ENCODE results near the gene CEP72. TPM values are rescaled to one million over a fixed set of nuclear protein-coding genes. Genes with fewer than 3 reads are reported as not detected.

Gene CEP72
- total RNA-seq, 2 experiments from 2014 or later: 24.1 to 24.2 TPM

DNA sequence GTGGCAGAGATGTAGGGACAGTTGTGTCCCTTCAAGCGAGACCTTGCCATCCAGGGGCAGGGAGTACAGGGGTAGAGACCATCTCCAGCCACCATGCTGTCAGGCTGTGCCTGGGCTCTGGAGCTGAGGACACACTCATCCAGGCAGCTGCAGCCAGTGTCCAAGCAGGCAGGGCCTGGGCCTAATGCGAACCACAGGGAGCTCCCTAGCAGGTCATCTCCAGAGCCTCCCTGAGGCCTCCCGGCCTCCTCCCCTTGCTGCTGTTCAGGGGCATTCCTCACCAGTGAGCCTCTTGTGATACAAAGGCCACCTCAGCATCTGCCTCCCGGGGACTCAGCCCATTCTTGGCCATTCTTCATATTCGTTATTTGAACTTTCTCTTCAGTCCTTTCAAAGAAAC is 46.0 kb downstream of the CEP72 start:
- no peaks in the 10 kb centered on the region for H3K9me3 Mint-ChIP-seq
- DNase-seq: no peak

DNA sequence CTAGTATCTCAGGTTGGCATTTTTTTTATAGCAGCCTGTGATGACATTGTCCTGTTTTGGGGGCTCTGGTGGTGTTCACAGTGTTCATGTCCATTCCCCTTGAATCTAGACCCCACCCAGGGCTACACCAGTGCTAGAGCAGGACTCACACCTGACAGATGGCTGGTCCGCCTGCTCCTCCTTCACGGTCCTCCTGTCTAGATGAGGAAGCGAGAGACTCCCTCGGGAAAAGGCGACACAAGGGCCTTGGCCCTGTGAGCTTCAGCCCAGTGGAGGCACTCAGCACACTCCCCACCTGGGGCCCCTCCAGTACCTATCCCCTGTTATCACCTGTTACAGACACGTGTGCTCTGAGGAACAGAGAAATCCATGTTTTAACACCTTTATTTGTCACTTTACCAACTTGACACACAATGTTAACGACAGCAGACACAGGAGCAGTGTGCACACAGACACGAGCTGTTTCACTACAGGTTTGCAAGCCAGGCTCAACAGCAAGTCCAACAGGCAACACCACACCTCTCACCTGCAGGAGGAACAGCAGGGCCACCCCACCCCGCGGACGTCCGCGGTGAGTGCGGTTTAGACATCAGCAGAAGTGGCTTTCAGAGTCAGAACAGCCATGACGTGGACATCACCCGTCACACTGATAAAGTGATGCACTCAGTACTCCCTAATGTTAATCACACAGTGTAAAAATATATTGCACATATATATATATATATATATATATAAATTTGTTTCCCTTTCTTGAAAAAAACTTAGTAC is 47.5 kb downstream of the CEP72 start:
- no peaks in the 10 kb centered on the region for H3K27me3 Mint-ChIP-seq
- CTCF ChIA-PET: no interaction called here
- H3K36me3 Mint-ChIP-seq (ENCODE audit: low read depth): peaks cover 46% of the 10 kb centered on the region
- no peaks in the 10 kb centered on the region for H3K4me1 Mint-ChIP-seq
- POLR2A ChIA-PET: no interaction called here
- H3K27ac Mint-ChIP-seq: no peak overlapping the region
- DNase-seq: no peak
- H3K9me3 Mint-ChIP-seq: no peaks in the 10 kb centered on the region
- H3K4me3 Mint-ChIP-seq: no peak overlapping the region

More for the DNA sequence above, 46.0 kb downstream of the CEP72 start:
- H3K36me3 Mint-ChIP-seq (ENCODE audit: low read depth): peaks cover 42% of the 10 kb centered on the region
- H3K27me3 Mint-ChIP-seq: no peaks in the 10 kb centered on the region
- no peak overlapping the region for H3K4me3 Mint-ChIP-seq
- ChIA-PET CTCF (no interaction called here), POLR2A (no interaction called here)
- H3K27ac Mint-ChIP-seq: no peak overlapping the region
- H3K4me1 Mint-ChIP-seq: no peaks in the 10 kb centered on the region

DNA sequence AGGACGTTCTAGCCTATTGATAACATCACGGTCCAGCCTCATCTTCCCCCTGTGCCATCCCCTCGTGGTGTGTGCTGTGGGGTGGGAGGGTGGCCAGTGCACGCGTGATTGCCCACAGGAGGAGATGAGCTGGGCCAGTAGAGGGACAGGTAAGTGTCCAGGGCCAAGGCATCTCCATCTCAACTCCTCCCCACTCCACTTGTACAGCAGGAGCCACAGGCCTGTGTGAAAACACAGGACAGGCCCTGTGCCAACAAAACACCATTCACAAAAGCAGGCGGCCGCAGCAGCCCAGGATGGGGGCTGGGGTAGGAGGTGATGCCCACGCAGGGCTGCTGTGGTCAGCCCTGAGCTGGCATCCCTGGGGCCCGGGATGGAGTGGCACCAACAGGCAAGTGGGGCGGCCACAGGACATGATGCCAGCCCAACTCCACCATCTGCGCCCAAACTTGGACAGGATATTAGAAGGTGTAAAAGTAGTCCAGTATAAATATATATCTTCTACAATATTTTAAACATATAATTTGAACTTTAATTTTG is 48.4 kb downstream of the CEP72 start:
- Mint-ChIP-seq H3K36me3 (ENCODE audit: low read depth) (peaks cover 45% of the 10 kb centered on the region), H3K4me3 (no peak overlapping the region), H3K9me3 (no peaks in the 10 kb centered on the region), H3K27ac (no peak overlapping the region), H3K4me1 (no peaks in the 10 kb centered on the region), H3K27me3 (no peaks in the 10 kb centered on the region)
- ChIA-PET CTCF (no interaction called here), POLR2A (no interaction called here)
- no peak for DNase-seq

DNA sequence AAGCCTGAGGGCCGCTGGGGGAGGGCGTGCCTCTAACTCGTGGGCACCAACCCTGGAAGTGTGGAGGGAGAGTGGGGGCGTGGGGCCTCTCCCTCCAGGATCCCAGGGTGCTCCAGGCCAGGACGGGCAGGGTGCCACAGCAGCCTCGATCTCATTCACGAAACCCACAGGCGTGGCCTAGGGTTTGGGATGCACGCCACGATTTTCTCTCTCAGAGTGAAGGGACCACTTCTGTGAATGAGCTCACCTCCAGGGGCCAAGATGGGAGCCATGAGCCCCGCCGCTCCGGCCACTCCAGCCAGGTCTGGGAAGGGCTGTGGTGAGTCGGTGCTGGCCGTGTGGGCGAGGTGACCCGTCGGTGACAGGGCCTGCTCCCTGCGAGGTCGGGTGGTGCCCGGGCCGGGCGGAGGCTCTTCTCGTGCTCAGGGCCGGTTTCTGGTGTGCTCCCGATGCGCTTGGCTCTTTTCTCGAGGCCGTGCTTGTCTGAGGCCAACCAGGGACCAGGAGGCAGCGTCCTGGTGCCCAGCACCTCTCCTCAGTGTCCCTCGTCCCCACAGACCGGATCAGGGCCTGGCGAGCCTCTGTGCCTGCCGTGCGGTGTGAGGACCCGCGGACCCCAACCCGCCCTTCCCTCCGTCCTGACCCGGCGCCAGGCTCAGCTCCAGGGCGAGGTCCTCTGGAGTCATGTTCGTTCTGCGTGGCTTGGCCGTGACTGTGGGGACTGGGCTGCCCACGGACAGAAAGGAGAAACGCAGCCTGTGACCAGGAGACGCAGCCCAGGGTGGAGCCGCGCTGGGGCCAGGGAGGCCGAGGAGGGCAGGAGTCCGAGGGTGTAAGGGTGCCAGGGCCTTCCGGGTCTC is 50.0 kb downstream of the CEP72 start:
- Mint-ChIP-seq H3K4me3 (no peak overlapping the region), H3K36me3 (ENCODE audit: low read depth) (peaks cover 35% of the 10 kb centered on the region), H3K9me3 (no peaks in the 10 kb centered on the region), H3K4me1 (no peaks in the 10 kb centered on the region), H3K27ac (no peak overlapping the region), H3K27me3 (no peaks in the 10 kb centered on the region)
- POLR2A ChIA-PET: no interaction called here
- no peak for DNase-seq
- CTCF ChIA-PET: no interaction called here

DNA sequence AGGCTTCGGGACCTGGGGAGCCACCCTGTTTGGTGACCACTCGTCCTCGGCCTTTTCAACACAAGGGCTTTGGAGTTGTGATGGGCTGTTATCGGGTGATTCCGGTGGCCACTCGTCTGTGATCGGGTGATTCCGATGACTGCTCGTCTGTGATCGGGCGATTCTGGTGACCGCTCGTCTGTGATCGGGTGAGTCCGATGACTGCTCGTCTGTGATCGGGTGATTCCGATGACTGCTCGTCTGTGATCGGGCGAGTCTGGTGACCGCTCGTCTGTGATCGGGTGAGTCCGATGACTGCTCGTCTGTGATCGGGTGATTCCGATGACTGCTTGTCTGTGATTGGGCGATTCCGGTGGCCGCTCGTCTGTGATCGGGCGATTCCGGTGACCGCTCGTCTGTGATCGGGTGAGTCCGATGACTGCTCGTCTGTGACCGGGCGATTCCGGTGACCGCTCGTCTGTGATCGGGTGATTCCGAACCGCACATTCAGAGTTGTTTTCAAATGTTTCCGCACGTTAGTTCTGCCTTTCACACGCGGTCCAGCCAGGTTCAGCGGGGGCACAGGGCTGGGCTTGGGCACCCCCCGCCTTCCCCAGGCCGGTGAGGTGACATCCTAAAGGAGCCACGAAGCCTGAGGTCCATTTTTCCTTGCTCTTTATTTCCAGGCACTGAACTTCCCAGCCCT is 50.8 kb downstream of the CEP72 start:
- Mint-ChIP-seq H3K4me1 (no peaks in the 10 kb centered on the region), H3K36me3 (ENCODE audit: low read depth) (peaks cover 35% of the 10 kb centered on the region), H3K4me3 (no peak overlapping the region), H3K27ac (no peak overlapping the region), H3K9me3 (no peaks in the 10 kb centered on the region), H3K27me3 (no peaks in the 10 kb centered on the region)
- DNase-seq: no peak
- ChIA-PET POLR2A (no interaction called here), CTCF (no interaction called here)

DNA sequence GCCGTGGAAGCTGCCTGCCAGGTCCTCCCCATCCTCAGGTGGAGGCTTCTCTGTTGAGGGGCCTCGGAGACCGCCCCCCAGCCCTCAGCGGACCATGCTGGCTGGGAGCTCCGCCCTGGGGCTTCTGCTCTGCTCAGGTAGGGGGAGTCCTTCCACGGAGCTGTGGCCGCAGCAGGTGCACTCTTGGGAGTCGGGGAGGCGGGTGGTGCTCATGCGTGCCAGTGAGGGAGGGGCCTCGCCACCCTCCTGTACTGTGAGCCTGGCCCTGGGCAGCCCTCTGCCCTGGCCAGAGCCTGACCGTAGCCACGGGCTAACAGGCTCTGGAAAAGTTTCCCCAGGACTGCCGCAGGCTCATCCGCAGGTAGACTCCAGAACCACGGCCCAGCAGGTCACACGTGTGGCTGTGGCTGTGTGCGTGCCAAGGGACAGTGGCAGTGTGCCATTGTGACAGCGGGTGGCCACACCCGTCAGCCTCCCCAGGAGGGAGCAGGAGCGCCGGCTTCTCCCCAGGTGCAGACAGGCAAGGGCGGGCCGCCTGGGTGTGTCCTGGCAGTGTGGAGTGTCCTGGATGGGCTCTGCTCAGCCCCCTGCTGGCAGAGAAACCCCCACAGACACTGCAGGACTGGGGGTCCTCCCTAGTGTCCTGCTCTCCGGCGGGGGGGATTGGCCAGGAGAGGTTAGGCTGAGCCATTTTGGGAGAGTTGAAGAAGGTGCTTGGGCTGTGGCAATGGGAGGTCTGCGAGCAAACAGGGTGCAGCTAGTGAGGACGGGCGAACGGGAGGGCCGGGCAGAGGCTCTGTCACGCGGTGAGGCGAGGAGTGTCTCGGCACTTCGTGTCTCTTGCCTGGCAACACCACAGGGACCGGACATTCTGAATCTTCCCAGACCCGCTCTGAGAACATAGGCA is 51.5 kb downstream of the CEP72 start:
- H3K27me3 Mint-ChIP-seq: no peaks in the 10 kb centered on the region
- H3K9me3 Mint-ChIP-seq: no peaks in the 10 kb centered on the region
- H3K36me3 Mint-ChIP-seq (ENCODE audit: low read depth): peaks cover 31% of the 10 kb centered on the region
- POLR2A ChIA-PET: no interaction called here
- no peak overlapping the region for H3K4me3 Mint-ChIP-seq
- no peaks in the 10 kb centered on the region for H3K4me1 Mint-ChIP-seq
- CTCF ChIA-PET: no interaction called here
- DNase-seq: no peak
- H3K27ac Mint-ChIP-seq: no peak overlapping the region

DNA sequence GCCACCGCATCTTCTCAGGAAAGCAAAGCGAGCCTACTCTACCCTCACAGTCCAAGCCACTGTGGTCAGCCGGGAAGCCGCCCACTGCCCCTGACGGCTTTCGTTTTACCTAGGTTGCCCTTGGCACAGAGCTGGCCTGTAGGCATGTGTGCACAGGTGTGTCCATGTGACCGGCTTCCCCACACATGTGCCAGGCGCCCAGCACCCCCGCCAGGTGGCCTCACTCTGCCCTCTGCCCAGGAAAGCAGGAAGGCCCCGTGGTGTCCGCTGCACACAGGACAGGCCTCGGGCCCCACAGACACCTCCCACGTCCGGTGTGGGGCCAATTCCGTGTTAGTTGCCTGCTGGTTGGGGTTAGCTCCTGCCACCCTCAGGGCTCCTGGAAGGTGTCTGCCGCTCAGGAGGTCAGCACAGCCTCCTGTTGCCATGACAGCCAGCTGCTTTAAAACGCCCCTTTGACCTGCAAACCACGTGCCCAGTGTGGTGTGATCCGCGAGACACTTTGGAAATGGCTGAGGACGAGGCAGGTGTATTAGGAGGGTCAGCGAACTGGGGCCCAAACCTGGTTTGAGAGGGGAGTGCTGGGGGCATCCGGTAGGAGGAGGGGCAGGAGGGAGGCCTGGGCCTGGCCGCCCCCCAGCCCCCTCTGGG is 52.3 kb downstream of the CEP72 start:
- Mint-ChIP-seq H3K4me1 (no peaks in the 10 kb centered on the region), H3K36me3 (ENCODE audit: low read depth) (peaks cover 24% of the 10 kb centered on the region), H3K9me3 (no peaks in the 10 kb centered on the region), H3K27ac (no peak overlapping the region), H3K27me3 (no peaks in the 10 kb centered on the region), H3K4me3 (no peak overlapping the region)
- ChIA-PET CTCF (no interaction called here), POLR2A (no interaction called here)
- no peak for DNase-seq

DNA sequence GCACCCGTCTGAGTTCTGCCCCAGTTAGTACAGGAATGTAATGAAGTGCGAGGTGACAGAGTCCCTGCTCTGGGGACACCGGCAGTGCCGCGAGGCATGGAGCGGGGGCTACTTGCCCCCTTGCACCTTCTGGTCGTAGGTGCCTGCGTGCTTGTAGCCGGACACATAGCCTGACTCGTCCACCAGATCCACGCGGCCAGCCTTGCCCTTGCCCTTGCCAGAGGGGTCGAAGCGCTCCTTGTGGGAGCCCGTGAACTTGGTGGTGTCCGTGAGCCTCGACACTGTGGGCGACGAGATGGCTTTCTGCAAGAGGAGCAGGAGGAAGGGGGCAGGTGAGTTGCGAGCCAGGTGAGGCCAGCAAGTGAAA is 52.8 kb downstream of the CEP72 start:
- no peak overlapping the region for H3K4me3 Mint-ChIP-seq
- peaks cover 20% of the 10 kb centered on the region for H3K36me3 Mint-ChIP-seq (ENCODE audit: low read depth)
- H3K9me3 Mint-ChIP-seq: no peaks in the 10 kb centered on the region
- H3K27ac Mint-ChIP-seq: no peak overlapping the region
- no peaks in the 10 kb centered on the region for H3K4me1 Mint-ChIP-seq
- ChIA-PET POLR2A (no interaction called here), CTCF (no interaction called here)
- no peak for DNase-seq
- no peaks in the 10 kb centered on the region for H3K27me3 Mint-ChIP-seq

DNA sequence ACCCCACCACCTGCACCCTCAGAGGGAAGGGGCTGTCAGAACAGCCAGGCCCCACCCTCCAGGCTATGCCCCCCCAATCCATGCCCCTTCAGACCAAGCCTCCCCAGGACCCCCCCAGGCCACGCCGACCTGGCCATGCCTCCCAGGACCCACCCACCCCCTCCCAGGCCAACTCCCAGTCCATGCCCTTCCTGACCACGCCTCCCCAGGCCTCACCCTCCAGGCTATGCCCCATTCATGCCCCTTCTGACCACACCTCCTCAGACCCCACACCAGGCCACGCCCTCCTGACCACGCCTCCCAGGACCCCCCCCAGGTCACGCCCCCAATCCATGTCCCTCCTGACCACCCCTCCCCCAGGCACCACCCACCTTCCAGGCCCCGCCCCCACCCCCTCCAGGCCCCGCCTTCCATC is 53.4 kb downstream of the CEP72 start:
- CTCF ChIA-PET: no interaction called here

DNA sequence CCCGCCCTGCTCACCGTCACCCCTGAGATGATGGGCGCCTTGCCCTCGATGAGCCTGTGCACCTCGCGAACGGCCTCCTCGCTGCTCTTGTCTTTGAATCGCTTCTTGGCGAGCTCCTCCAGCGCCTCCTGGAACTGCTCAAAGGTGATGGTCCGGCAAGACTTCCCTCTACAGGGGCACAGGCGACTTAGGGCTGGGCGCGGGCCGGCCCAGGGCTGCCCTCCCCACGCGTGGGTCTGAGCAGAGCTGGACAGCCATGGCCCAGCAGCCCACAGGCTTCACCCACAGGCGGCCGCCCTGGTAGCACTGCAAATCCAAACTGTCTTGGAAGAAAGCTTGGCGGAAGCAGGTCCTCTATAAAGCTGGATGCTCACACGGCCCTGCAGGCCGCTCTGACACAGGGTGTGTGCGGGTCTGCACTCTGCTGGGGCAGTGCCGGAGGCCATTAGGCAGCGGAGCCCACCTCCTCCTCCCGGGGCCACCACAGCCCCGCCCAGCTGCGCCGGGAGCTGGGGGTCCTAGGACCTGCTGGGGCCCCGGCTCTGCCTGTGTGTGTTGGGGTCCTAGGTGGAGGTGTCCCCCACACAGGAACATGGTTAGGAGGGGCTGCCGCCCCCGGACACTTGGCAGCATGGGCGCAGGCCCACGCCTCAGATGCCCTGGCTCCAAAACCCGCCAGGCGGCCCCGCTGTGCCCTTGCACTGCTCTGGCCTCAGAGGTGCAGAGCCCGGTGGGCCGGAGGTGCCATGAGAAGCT is 54.0 kb downstream of the CEP72 start:
- H3K36me3 Mint-ChIP-seq (ENCODE audit: low read depth): peaks cover 13% of the 10 kb centered on the region
- POLR2A ChIA-PET: no interaction called here

More for the DNA sequence above, 53.4 kb downstream of the CEP72 start:
- Mint-ChIP-seq H3K9me3 (no peaks in the 10 kb centered on the region), H3K4me3 (no peak overlapping the region), H3K27ac (no peak overlapping the region), H3K4me1 (no peaks in the 10 kb centered on the region), H3K36me3 (ENCODE audit: low read depth) (peaks cover 15% of the 10 kb centered on the region), H3K27me3 (no peaks in the 10 kb centered on the region)
- POLR2A ChIA-PET: no interaction called here
- no peak for DNase-seq

DNA sequence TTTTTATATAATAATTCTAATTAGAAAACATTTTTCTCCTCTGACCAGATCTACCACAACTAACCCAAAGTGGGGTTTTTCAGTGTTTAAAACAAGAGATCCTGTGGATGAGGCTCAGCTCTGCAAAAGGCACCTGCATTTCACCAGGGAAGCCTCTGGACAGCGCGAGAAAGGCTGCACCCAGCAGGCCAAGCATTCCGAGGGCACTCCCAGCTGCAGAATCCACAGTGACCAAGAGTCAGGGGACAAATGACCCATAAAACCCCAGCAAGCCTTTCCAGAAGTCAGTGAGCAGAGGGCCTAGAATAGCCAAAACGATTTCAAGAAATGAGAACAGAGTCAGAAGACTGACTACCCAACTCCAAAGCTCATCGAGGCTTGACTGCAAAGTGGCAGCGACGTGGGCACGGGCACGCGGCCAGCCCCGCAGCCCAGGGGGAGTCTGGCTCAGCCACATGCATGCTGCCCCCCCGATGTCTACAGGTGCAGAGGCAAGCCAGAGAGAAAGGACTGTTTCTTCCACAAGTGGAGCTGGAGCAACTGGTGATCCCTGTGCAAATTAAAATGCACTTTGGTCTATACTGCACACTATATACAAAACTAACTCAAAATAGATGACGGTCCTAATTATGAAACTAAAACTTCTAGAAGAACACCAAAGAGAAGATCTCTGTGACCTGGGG is 54.8 kb downstream of the CEP72 start:
- Mint-ChIP-seq H3K27ac (no peak overlapping the region), H3K36me3 (ENCODE audit: low read depth) (peaks cover 9% of the 10 kb centered on the region), H3K27me3 (no peaks in the 10 kb centered on the region), H3K9me3 (no peaks in the 10 kb centered on the region), H3K4me1 (no peaks in the 10 kb centered on the region), H3K4me3 (no peak overlapping the region)
- POLR2A ChIA-PET: no interaction called here
- CTCF ChIA-PET: no interaction called here
- no peak for DNase-seq

More for the DNA sequence above, 54.0 kb downstream of the CEP72 start:
- CTCF ChIA-PET: no interaction called here
- Mint-ChIP-seq H3K27me3 (no peaks in the 10 kb centered on the region), H3K4me3 (no peak overlapping the region), H3K9me3 (no peaks in the 10 kb centered on the region), H3K4me1 (no peaks in the 10 kb centered on the region), H3K27ac (no peak overlapping the region)
- DNase-seq: no peak
